Cortex of kidney (tissue), 1 donor: Measurements from ENCODE around the gene CNNM2.
"Not testable (repeated sequence)": the region's sequence is repeated elsewhere in the genome, so short reads cannot be mapped to it uniquely, and the experiment has no call there.

Experiments used
- DNase-seq: peaks from one replicate; lab custom pipeline; 2025; lab: John Stamatoyannopoulos, UW

The CNNM2 gene

GRCh38 chr10:103109821-103110220 lies 191.7 kb downstream of the CNNM2 start:
- no peak for DNase-seq

- no peak for DNase-seq
Measured at GRCh38 chr10:103110407-103110806, 192.3 kb downstream of the CNNM2 start.

- DNase-seq, result no peak
Measured at GRCh38 chr10:103111031-103111917, 193.2 kb downstream of the CNNM2 start.

GRCh38 chr10:103111918-103112877 lies 194.1 kb downstream of the CNNM2 start:
- no peak for DNase-seq

- no peak for DNase-seq
Measured at GRCh38 chr10:103114876-103115275, 196.8 kb downstream of the CNNM2 start.

- DNase-seq, result no peak
Measured at GRCh38 chr10:103117247-103117646, 199.2 kb downstream of the CNNM2 start.

- no peak for DNase-seq
Measured at GRCh38 chr10:103120546-103120945, 202.5 kb downstream of the CNNM2 start.

- DNase-seq, result no peak
Measured at GRCh38 chr10:103120977-103121735, 203.1 kb downstream of the CNNM2 start.

GRCh38 chr10:103123282-103124024 lies 205.4 kb downstream of the CNNM2 start:
- DNase-seq, result no peak

GRCh38 chr10:103124420-103125096 lies 206.5 kb downstream of the CNNM2 start:
- no peak for DNase-seq

- no peak for DNase-seq
Measured at GRCh38 chr10:103125323-103126267, 207.5 kb downstream of the CNNM2 start.

GRCh38 chr10:103127241-103127640 lies 209.1 kb downstream of the CNNM2 start:
- DNase-seq, result no peak

- DNase-seq, result not testable (repeated sequence)
Measured at GRCh38 chr10:103130180-103130579, 212.1 kb downstream of the CNNM2 start.

GRCh38 chr10:103130910-103131309 lies 212.8 kb downstream of the CNNM2 start:
- DNase-seq, result no peak

- not testable (repeated sequence) for DNase-seq
Measured at GRCh38 chr10:103135168-103135567, 217.1 kb downstream of the CNNM2 start.

GRCh38 chr10:103139803-103140202 lies 221.7 kb downstream of the CNNM2 start:
- no peak for DNase-seq
